WERI-Rb-1 (cell line): ENCODE measurements around the gene METTL26.

Experiments
- DNase-seq: peaks from one replicate; pipeline ENCODE4 v3.0.0-alpha.2; 2020
- H3K27ac ChIP-seq: fragments of 250-450 bp; sonication (Bioruptor Pico); 2 replicates; pipeline ENCODE4 v1.5.1; 2020; ENCODE audit warnings: mild to moderate bottlenecking, moderate library complexity
- H3K27me3 ChIP-seq: fragments of 250-450 bp; sonication (Bioruptor Pico); 2 replicates; pipeline ENCODE4 v1.5.1; 2021; ENCODE audit warnings: mild to moderate bottlenecking, low read depth, moderate library complexity; ENCODE audit not compliant: insufficient read depth, severe bottlenecking
- H3K36me3 ChIP-seq: fragments of 250-450 bp; sonication (Bioruptor Pico); 2 replicates; pipeline ENCODE4 v1.5.1; 2020; ENCODE audit warnings: mild to moderate bottlenecking, moderate library complexity
- H3K4me3 ChIP-seq: 2 replicates; pipeline ENCODE4 v1.5.1; 2011; ENCODE audit warnings: low read depth, mild to moderate bottlenecking, control low read depth, low read length
- H3K9me3 ChIP-seq: fragments of 250-450 bp; sonication (Bioruptor Pico); 2 replicates; pipeline ENCODE4 v1.5.1; 2021; ENCODE audit warnings: mild to moderate bottlenecking, moderate library complexity; ENCODE audit not compliant: severe bottlenecking
- CTCF ChIP-seq: IDR thresholded peaks from 2 replicates; pipeline ENCODE4 v1.5.1; 2011; ENCODE audit warnings: low read depth, mild to moderate bottlenecking, control low read depth, inconsistent platforms, low read length

Gene METTL26

DNA sequence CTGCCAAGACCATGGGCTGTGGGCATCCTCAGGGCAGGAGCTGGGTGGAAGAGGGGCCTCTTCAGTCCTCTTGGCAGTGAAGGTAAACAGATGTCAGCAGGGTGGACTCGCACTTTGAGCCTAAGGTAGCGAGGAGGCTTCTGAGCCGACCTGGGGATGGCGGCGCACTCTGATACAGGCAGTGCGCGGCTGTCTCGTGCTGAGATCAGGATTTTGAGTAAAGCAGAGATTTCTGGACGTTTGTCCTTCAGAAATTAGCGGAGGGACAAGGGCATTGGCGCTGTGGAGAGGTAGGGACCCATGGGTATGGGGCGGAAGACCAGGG, 39.4 kb downstream of the METTL26 start:
- Histone ChIP-seq H3K27ac (no peak overlapping the region), H3K27me3 (no peaks in the 10 kb centered on the region), H3K36me3 (peaks cover 48% of the 10 kb centered on the region), H3K9me3 (no peaks in the 10 kb centered on the region), H3K4me3 (no peak overlapping the region)
- no peak for DNase-seq
- no peak for TF ChIP-seq CTCF

- no peak for TF ChIP-seq CTCF
- Histone ChIP-seq H3K4me3 (no peak overlapping the region), H3K9me3 (no peaks in the 10 kb centered on the region), H3K27ac (no peak overlapping the region), H3K27me3 (no peaks in the 10 kb centered on the region), H3K36me3 (peaks cover 44% of the 10 kb centered on the region)
- no peak for DNase-seq
Observed at GRCh38 chr16:595942-596735, 40.0 kb downstream of the METTL26 start.

- no peaks in the 10 kb centered on the region for H3K27me3 ChIP-seq
- no peak for DNase-seq
- TF ChIP-seq CTCF, result no peak
- H3K27ac ChIP-seq, result no peak overlapping the region
- H3K4me3 ChIP-seq, result no peak overlapping the region
- H3K36me3 ChIP-seq, result peaks cover 37% of the 10 kb centered on the region
- H3K9me3 ChIP-seq, result no peaks in the 10 kb centered on the region
Observed at GRCh38 chr16:595094-595528, 41.0 kb downstream of the METTL26 start.

- Histone ChIP-seq H3K36me3 (peaks cover 29% of the 10 kb centered on the region), H3K27ac (peak overlapping the region; percentile 64), H3K9me3 (no peaks in the 10 kb centered on the region), H3K4me3 (no peak overlapping the region), H3K27me3 (no peaks in the 10 kb centered on the region)
- DNase-seq, result no peak
- no peak for TF ChIP-seq CTCF
Observed at GRCh38 chr16:593807-594206, 42.3 kb downstream of the METTL26 start.

- no peak for DNase-seq
- Histone ChIP-seq H3K4me3 (no peak overlapping the region), H3K27me3 (no peaks in the 10 kb centered on the region), H3K36me3 (peaks cover 29% of the 10 kb centered on the region), H3K9me3 (no peaks in the 10 kb centered on the region), H3K27ac (peak overlapping the region; percentile 64)
- TF ChIP-seq CTCF, result no peak
Observed at GRCh38 chr16:593406-593805, 42.7 kb downstream of the METTL26 start.
